DOHH2 (cell line): Measurements from ENCODE around the gene EXOC3L1.

Experiments
- H3F3A ChIP-seq: fragments of 200-600 bp; sonication (generic), shearing (Covaris generic); 2 replicates; pipeline ENCODE4 v1.6.0; 2016; ENCODE audit warnings: antibody characterized with exemption, mild to moderate bottlenecking; ENCODE audit not compliant: control insufficient read depth, insufficient read depth
- H3K27ac ChIP-seq: fragments of 200-600 bp; sonication (generic); 2 replicates; pipeline ENCODE4 v1.5.1; 2014; ENCODE audit warnings: low read depth, mild to moderate bottlenecking, low read length, moderate library complexity
- H3K27me3 ChIP-seq: fragments of 200-600 bp; sonication (generic); 2 replicates; pipeline ENCODE4 v1.6.1; 2014; ENCODE audit warnings: mild to moderate bottlenecking, low read length, mixed read lengths; ENCODE audit not compliant: control insufficient read depth
- H3K36me3 ChIP-seq: fragments of 200-600 bp; sonication (generic); 2 replicates; pipeline ENCODE4 v1.6.1; 2014; ENCODE audit warnings: mild to moderate bottlenecking, low read length, moderate library complexity, mixed read lengths; ENCODE audit not compliant: control insufficient read depth
- H3K4me1 ChIP-seq: fragments of 200-600 bp; sonication (generic); 2 replicates; pipeline ENCODE4 v1.6.1; 2014; ENCODE audit warnings: mild to moderate bottlenecking, low read length, mixed read lengths; ENCODE audit not compliant: control insufficient read depth
- H3K4me2 ChIP-seq: fragments of 200-600 bp; sonication (generic); 2 replicates; pipeline ENCODE4 v1.6.0; 2014; ENCODE audit warnings: mild to moderate bottlenecking, low read length, moderate library complexity
- H3K4me3 ChIP-seq: fragments of 200-600 bp; sonication (generic); 2 replicates; pipeline ENCODE4 v1.5.1; 2014; ENCODE audit warnings: mild to moderate bottlenecking, low read length, mixed read lengths
- H3K79me2 ChIP-seq: fragments of 200-600 bp; sonication (generic); 2 replicates; pipeline ENCODE4 v1.6.1; 2014; ENCODE audit warnings: mild to moderate bottlenecking, low read length, mixed read lengths; ENCODE audit not compliant: control insufficient read depth
- H3K9me2 ChIP-seq: fragments of 200-600 bp; sonication (generic); replicated peaks from 2 replicates; pipeline ENCODE4 v1.6.1; 2014; ENCODE audit warnings: mild to moderate bottlenecking, low read length, mixed read lengths; ENCODE audit not compliant: control insufficient read depth
- H3K9me3 ChIP-seq: fragments of 200-600 bp; sonication (generic); 2 replicates; pipeline ENCODE4 v1.6.1; 2014; ENCODE audit warnings: antibody characterized with exemption, low read length, mixed read lengths; ENCODE audit not compliant: control insufficient read depth, insufficient read depth
- H4K20me1 ChIP-seq: fragments of 200-600 bp; sonication (generic); 2 replicates; pipeline ENCODE4 v1.6.0; 2014; ENCODE audit warnings: low read depth, mild to moderate bottlenecking, antibody characterized with exemption, low read length, moderate library complexity; ENCODE audit not compliant: control insufficient read depth, insufficient read depth
- EZH2phosphoT487 ChIP-seq: fragments of 200-600 bp; sonication (generic); IDR thresholded peaks from 2 replicates; pipeline ENCODE4 v1.6.1; 2017; ENCODE audit warnings: borderline replicate concordance, mild to moderate bottlenecking, antibody characterized with exemption, low read length, moderate library complexity, mixed read lengths
- TF ChIP-seq, protein P1 (sequence below): fragments of 200-600 bp; sonication (generic); IDR thresholded peaks from one replicate; pipeline ENCODE4 v1.5.1; 2014; ENCODE audit warnings: antibody characterized with exemption, mild to moderate bottlenecking, low read depth, low read length; ENCODE audit not compliant: poor library complexity, severe bottlenecking

The EXOC3L1 gene

DNA sequence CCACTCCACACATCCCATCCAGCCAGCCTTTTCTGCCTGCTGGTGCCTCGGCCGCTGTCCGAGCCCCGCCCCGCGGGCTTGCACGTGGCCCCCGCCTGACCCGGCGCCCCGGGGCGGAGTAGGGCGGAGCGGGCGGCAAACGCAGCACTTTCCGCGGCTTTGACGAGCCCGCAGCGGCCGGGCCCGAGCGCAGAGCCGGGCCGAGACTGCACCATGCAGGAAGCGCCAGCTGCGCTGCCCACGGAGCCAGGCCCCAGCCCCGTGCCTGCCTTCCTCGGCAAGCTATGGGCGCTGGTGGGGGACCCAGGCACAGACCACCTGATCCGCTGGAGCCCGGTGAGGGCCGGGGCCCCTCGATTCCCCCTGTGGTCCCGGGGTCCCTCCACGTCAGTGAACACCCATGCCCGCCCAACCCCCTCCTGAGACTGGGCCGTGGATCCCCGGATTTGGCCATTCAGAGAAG is 25.3 kb downstream of the EXOC3L1 start, which contains the start of gene HSF4:
Gene HSF4, plus strand, starts transcription at position 147 of the 463 bp plus-strand sequence. Its CDS starts 67 bp downstream, at position 214.
- Histone ChIP-seq H3K4me1 (peaks cover 22% of the 10 kb centered on the region), H3F3A (no peaks in the 10 kb centered on the region), H3K9me2 (no peaks in the 10 kb centered on the region), H3K27me3 (peaks cover 52% of the 10 kb centered on the region), H3K79me2 (no peaks in the 10 kb centered on the region), H3K4me3 (peak within 1 kb of the TSS; percentile 33; the same call in 1 of the 2 replicates), H3K36me3 (no peaks in the 10 kb centered on the region), H4K20me1 (peaks cover 4% of the 10 kb centered on the region; the same call in 1 of the 2 replicates), H3K4me2 (peak within 1 kb of the TSS; percentile 53), H3K27ac (no peak within 1 kb of the TSS), H3K9me3 (no peaks in the 10 kb centered on the region)
- TF ChIP-seq EZH2phosphoT487 = no peak; the same call in 1 of the 2 replicates
- TF ChIP-seq, protein P1, sequence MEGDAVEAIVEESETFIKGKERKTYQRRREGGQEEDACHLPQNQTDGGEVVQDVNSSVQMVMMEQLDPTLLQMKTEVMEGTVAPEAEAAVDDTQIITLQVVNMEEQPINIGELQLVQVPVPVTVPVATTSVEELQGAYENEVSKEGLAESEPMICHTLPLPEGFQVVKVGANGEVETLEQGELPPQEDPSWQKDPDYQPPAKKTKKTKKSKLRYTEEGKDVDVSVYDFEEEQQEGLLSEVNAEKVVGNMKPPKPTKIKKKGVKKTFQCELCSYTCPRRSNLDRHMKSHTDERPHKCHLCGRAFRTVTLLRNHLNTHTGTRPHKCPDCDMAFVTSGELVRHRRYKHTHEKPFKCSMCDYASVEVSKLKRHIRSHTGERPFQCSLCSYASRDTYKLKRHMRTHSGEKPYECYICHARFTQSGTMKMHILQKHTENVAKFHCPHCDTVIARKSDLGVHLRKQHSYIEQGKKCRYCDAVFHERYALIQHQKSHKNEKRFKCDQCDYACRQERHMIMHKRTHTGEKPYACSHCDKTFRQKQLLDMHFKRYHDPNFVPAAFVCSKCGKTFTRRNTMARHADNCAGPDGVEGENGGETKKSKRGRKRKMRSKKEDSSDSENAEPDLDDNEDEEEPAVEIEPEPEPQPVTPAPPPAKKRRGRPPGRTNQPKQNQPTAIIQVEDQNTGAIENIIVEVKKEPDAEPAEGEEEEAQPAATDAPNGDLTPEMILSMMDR = no peak

DNA sequence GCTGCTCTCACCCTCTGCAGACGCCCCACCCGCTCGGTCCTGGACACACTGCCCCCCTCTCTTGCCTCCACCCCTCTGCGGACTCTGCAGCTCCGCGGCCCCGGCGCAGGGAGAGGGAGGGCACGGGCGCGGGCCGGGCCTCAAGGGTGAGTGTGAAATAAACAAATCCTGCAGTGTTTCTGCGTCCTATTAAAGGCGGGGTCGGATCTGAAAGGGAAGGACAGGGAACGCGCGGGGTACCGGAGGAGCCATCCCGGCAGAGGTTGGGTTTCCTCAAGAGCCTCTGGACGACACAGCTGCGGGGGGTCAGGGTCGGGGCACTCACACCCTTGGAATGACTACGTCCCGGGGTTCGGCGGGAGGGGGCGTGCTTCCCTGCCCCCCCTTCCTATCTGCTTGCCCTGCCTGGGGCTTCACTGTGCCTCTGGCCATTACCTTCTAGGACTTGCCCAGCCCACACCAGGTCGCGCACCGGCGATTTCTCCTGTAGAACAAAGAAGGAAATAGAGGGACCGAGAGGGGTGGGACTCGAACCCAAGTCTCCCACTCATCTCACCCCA is 25.9 kb downstream of the EXOC3L1 start:
- Histone ChIP-seq H3K4me1 (peaks cover 25% of the 10 kb centered on the region), H3K4me3 (no peak overlapping the region)
- TF ChIP-seq, protein P1 = no peak
- 0 out of 2 replicates have a peak, but pooled peaks have one; percentile 59 for TF ChIP-seq EZH2phosphoT487

DNA sequence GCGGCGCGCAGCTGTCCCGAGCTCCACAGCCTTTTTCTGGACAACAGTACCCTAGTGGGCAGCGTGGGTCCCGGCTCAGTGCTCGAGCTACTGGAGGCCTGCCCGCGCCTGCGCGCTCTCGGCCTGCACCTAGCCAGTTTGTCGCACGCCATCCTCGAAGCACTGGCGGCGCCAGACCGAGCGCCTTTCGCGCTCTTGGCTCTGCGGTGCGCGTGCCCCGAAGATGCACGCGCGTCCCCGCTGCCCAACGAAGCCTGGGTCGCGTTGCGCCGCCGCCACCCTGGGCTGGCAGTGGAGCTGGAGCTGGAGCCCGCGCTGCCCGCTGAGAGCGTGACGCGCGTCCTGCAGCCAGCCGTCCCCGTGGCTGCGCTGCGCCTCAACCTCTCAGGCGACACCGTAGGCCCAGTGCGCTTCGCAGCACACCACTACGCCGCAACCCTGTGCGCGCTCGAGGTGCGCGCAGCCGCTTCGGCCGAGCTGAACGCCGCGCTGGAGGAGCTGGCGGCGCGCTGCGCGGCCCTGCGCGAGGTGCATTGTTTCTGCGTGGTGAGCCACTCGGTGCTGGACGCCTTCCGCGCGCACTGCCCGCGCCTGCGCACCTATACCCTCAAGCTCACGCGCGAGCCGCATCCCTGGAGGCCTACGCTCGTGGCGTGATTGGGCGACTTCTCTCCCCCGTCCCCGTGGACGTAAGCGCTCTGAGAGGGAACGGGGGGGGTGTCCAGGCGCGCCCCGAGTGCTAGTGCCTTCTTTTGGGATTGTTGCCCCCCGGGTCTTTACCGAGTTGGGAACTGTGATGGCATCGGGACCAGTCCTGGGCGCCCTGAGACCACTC is 26.6 kb downstream of the EXOC3L1 start:
- Histone ChIP-seq H3K4me3 (peak overlapping the region; percentile 33; the same call in 1 of the 2 replicates), H3K9me3 (no peaks in the 10 kb centered on the region), H3K27ac (no peak overlapping the region), H3K27me3 (peaks cover 41% of the 10 kb centered on the region), H3K79me2 (no peaks in the 10 kb centered on the region), H3K36me3 (no peaks in the 10 kb centered on the region), H3F3A (peaks cover 4% of the 10 kb centered on the region), H3K4me1 (peaks cover 32% of the 10 kb centered on the region), H3K4me2 (peak overlapping the region; percentile 53), H3K9me2 (no peaks in the 10 kb centered on the region), H4K20me1 (peaks cover 4% of the 10 kb centered on the region; the same call in 1 of the 2 replicates)
- no peak; the same call in none of the 2 replicates for TF ChIP-seq EZH2phosphoT487
- TF ChIP-seq, protein P1 = no peak

More for the DNA sequence above, 25.9 kb downstream of the EXOC3L1 start:
- no peaks in the 10 kb centered on the region for H3K9me2 ChIP-seq
- no peaks in the 10 kb centered on the region for H3K79me2 ChIP-seq
- H3K9me3 ChIP-seq = no peaks in the 10 kb centered on the region
- H3F3A ChIP-seq = no peaks in the 10 kb centered on the region
- H4K20me1 ChIP-seq = peaks cover 4% of the 10 kb centered on the region; the same call in 1 of the 2 replicates
- H3K36me3 ChIP-seq = no peaks in the 10 kb centered on the region
- no peak overlapping the region for H3K27ac ChIP-seq
- peaks cover 47% of the 10 kb centered on the region for H3K27me3 ChIP-seq
- H3K4me2 ChIP-seq = peak overlapping the region; percentile 53
